Measurements from ENCODE around the gene TMEM39A.

GRCh38 chr3:119416873-119417272 lies 46.5 kb downstream of the TMEM39A start:
- no peak for TF ChIP-seq CTCF (IDR thresholded peaks at IDR 0.05)
- TF ChIP-seq POLR2A (IDR thresholded peaks at IDR 0.05): no peak
- no peak for TF ChIP-seq POLR2AphosphoS5 (IDR thresholded peaks at IDR 0.05)

Data from transverse colon (tissue), 4 donors.